ENCODE data around the gene PSMB5. TPM values are rescaled to one million over a fixed set of nuclear protein-coding genes. Genes with fewer than 3 reads are reported as not detected.
A peak's percentile ranks its signal among the peaks of the same experiment; 100 is the strongest.

Gene PSMB5
- total and polyA plus RNA-seq, 2 of the 13 experiments (the other 11 are each of a cell fraction or from before 2014, with no cell fraction given): 705 to 871 TPM

GRCh38 chr14:23057757-23058653 lies 23.3 kb upstream of the PSMB5 start (continued):
- peak; percentile 98 for TF ChIP-seq ZNF142 (CRISPR knock-in tag; IDR thresholded peaks at IDR 0.05)
- peak; percentile 75; the same call in 1 of the 2 replicates for TF ChIP-seq MXD4 (CRISPR knock-in tag; IDR thresholded peaks at IDR 0.05)
- peak; percentile 77 for TF ChIP-seq ZNF770 (CRISPR knock-in tag; IDR thresholded peaks at IDR 0.05)
- peak; percentile 64; the same call in 1 of the 2 replicates for TF ChIP-seq ZNF639 (CRISPR knock-in tag; conservative IDR thresholded peaks at IDR 0.05)
- TF ChIP-seq CREBL2 (CRISPR knock-in tag; IDR thresholded peaks at IDR 0.05; ENCODE audit: borderline replicate concordance): no peak; the same call in 1 of the 2 replicates
- peak; percentile 100 for TF ChIP-seq RBM22 (optimal IDR thresholded peaks at IDR 0.05; ENCODE audit: low read length)
- TF ChIP-seq ZNF746 (CRISPR knock-in tag; IDR thresholded peaks at IDR 0.05): no peak; the same call in 1 of the 2 replicates
- no peak for TF ChIP-seq CSRNP2 (CRISPR knock-in tag; conservative IDR thresholded peaks at IDR 0.05; ENCODE audit: low read depth)
- TF ChIP-seq ZKSCAN1 (IDR thresholded peaks at IDR 0.05; ENCODE audit: low read length): peak; percentile 31; the same call in 1 of the 2 replicates
- peak; percentile 52 for TF ChIP-seq HIC2 (CRISPR knock-in tag; IDR thresholded peaks at IDR 0.05; ENCODE audit: low read depth)
- TF ChIP-seq AHR (CRISPR knock-in tag; IDR thresholded peaks at IDR 0.05): no peak; the same call in 1 of the 2 replicates
- TF ChIP-seq NCOA5 (CRISPR knock-in tag; IDR thresholded peaks at IDR 0.05): no peak; the same call in 1 of the 2 replicates
- TF ChIP-seq ATM (IDR thresholded peaks at IDR 0.05; ENCODE audit: borderline replicate concordance): no peak
- no peak for TF ChIP-seq ZNF282 (IDR thresholded peaks at IDR 0.05; ENCODE audit: partially characterized antibody)
